NCI-H510A treated with DMSO at 0.1 percent for 48 hours (cell line): ENCODE results near the gene VIPR2.

Experiments
- DNase-seq: peaks from one replicate; lab custom pipeline; 2025; lab: John Stamatoyannopoulos, UW

VIPR2 gene

DNA sequence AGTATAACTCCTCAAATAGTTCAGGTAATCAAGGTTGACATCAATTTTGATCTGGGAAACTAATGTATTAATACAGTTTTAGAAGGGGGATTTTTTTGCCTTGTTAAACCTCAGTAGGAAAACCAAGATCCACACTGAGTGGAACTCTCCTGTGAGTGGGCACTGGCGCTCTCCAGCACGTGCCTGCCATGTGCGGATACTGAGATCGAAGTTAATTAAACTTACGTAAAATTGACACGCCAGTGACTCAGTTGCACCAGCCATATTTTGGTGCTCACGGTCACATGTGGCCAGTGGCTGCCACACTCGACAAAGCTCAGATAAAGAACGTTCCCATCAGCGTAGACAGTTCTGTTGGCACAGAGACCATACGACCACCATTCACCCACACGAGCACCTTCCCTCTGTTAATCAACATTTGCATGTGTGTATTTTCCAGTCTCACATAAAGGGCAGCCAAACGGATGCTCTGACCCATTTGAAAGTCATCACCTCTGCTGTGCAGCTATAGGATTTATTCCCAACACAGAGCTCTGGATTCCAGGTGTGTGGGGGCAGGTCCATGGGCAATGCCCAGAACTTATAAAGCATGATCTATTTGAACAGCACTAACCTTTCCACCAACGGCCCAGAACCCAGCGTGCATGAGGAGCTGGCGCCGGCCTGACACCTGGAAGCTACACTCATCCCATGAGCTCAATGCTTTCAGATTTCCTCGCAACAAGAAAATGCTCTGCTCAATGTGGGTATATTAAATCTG lies 77.7 kb downstream of the VIPR2 start:
- DNase-seq = no peak

DNA sequence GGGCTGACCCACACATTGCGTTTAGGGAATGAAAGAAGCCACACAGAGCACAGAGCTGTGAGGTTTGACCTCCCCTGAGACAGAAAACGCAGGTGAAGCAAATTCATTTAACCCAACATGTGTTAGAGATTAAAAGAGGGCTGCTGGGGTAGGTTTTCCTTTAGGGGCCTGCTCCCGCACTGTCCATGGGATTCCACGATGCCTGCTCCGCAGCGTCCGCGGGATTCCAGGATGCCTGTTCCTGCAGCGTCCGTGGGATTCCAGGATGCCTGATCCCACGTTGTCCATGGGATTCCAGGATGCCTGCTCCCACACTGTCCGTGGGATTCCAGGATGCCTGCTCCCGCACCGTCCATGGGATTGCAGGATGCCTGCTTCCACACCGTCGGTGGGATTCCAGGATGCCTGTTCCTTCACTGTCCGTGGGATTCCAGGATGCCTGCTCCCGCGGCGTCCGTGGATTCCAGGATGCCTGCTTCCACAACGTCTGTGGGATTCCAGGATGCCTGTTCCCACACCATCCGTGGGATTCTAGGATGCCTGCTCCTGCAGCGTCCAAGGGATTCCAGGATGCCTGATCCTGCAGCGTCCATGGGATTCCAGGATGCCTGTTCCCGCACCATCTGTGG lies 78.7 kb downstream of the VIPR2 start:
- DNase-seq = no peak

DNA sequence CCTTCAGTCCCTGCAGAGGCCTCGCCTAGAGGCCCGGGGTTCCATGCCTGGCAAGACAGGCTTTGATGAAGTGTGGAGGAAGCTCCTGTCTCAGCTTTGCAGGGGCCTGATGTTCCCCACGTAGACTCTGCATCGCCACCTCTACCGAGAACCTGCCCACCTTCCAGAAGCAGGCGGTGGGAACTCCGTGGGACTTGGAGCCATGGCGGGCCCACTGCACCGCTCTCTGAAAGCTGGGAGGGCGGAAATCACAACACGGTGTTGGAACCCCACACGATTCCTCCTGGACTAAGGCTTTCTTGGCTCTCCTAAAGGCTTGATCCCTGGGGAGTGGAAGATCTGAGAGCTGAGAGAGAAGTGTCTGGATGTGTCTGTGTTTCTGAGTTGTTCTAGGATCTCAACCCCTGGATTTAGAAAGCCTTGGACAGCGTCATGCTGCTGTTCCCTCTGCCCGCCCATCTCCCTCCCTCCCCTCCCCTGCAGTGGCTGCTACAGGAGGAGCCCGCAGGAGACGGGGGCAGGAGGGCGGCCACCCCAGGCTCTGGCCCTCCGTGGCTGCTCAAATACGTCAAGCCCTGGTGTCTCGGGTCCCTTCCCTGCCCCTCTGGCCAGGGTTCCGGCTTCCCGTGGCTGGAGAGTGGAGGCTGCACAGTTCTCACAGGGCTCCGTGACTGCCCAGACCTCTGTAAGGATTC lies 79.7 kb downstream of the VIPR2 start:
- DNase-seq = no peak

DNA sequence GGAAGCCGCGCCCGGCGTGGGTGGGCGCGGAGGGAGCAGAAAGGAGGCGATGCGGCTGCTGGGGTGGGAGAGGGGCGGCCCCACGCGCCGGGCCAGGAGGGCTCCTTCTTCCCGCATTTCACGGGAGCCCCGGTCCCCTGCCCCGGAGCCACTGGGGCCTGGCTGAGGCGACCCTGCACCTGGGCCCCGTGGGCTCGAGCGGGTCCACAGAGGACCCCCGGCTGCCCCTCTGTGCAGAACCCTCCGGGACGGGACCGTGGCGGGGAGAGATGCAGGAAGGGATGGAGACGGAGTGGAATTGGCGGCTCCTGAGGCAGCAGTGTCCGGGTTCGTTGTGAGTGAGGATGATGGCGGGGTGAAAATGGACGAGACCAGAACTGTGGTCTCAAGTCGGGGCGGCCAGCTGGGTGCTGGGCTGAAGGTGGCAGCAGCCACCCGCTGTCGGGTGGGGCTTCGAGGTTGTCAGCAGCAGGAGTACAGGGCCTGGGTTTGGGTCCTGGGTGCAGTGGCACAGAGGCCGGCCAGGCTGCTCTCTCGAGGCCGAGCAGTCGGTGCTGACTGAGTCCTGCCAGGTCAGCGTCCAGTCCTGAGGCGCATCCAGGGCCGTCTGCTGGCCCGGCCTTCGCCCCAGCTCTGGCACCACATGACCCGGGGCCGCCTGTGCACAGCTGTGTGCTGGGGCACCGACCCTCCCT lies 80.4 kb downstream of the VIPR2 start:
- no peak for DNase-seq

DNA sequence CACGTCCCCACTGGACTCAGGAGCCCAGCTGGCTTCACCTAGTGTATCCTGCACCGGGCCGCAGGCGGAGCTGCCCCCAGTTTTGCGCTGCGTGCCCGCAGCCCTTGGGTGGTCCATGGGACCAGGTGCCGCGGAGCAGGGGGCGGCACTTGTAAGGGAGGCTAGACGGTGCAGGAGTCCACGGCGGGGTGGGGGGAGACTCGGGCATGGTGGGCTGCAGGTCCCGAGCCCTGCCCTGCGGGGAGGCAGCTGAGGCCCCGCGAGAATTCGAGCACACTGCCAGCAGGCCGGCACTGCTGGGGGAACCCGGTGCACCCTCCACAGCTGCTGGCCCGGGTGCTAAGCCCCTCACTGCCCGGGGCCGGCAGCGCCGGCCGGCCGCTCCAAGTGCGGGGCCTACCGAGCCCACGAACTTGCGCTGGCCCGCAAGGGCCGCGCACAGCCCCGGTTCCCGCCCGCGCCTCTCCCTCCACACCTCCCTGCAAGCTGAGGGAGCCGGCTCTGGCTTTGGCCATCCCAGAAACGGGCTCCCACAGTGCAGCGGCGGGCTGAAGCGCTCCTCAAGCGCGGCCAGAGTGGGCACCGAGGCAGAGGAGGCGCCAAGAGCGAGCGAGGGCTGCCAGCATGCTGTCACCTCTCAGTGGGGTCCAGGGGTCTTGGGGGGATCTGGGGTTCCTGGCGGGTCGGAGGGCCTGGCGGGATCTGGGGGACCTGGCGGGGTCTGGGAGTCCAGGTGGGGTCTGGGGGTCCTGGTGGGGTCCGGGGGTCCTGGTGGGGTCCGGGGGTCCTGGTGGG lies 81.4 kb downstream of the VIPR2 start:
- no peak for DNase-seq

DNA sequence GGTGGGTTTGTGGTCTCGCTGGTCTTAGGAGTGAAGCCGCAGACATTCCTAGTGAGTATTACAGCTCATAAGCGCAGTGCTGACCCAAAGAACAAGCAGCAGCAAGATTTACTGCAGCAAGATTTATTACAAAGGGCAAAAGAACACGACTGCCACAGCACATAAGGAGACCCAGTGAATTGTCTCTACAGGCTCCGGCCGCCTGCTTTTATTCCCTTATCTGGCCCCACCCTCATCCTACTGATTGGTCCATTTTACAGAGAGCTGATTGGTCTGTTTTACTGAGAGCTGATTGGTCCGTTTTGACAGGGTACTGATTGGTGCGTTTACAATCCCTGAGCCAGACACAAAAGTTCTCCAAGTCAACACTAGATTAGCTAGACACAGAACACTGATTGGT lies 82.1 kb downstream of the VIPR2 start:
- DNase-seq = no peak

DNA sequence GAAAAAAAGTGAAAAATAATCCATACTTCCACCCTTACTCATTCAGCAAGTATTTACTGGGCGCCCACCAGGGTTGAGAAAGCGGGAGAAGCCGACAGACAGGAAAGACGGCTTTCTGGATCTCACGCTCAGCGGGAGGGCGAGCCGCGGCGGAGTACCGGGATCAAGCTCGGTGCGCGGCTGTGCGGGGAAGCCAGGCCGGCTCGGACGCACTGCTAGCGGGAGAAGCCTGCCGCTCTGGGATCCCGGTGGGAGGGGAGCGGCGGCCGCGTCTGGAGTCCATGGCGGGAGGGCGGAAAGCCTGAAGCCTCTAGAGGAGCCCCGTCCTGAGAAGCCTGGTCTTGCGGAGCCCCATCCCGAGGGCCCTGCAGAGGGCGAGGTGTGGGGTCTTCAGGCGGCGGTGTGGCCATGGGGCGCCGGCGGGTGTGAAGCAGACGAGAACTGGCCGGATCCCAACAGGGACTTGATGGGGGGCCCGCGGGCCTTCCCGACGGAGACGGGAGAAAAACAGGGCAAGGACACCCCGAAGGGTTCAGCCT lies 82.9 kb downstream of the VIPR2 start:
- no peak for DNase-seq

DNA sequence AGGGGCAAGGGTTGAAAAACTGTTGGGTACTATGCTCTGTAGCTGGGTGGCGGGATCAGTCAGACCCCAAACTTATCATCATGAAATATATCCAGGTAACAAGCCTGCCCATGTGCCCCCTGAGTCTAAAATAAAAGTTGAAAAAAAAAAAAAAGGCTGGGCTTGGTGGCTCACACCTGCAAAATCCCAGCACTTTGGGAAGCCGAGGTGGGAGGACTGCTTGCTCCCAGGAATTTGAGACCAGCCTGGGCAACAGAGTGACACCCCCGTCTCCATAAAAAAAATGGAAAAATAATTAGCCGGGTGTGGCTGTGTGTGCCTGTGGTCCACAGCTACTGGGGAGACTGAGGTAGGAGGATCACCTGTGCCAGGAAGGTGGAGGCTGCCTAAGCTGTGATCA lies 83.5 kb downstream of the VIPR2 start:
- no peak for DNase-seq

DNA sequence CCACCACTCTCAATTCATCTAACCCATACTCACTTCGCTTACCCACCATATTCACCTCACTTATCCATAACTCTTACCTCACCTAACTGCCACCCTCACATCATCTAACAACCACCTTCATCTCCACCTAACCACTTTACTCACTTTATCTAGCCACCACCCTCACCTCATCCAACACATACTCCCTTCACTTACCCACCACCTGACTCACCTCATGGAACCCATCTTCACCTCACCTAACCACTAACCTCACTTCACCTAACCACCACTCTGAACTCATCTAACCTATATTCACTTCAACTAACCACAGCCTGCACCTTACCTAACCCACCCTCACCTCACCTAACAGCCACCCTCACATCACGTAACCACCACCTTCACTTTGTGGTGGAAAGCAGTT lies 84.2 kb downstream of the VIPR2 start:
- DNase-seq = no peak

DNA sequence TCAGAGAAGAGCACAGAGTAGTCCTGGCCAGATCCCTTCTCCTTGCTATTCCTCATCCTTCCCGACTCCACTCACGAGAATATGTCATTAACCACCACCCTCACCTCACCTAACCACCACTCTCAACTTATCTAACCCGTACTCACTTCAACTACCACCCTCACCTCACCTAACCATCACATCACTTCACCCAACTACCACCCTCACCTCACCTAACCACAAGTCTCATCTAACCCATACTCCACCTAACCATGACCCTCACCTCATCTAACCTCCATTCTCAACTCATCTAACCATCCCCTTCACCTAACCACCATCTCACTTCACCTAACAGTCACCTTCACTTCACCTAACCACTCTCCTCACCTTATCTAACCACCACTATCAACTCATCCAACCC lies 85.0 kb downstream of the VIPR2 start:
- DNase-seq = no peak

DNA sequence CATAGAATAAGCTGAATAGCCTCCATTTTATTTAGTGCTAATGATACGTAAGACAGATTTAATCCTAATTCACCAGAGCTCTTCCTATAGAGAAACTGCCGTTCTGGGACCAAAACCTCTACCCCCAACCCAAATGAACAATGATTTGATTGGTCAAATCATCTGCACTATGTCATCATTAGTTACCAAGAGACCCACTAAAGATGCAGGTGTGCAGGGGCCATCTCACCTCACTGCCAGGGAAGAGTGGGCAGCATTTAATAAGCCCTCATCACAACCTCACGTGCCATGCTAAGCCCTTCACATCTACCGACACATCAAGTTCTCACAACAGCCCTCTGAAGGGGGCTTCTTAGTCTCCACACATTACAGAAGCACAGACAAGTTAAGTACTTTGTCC lies 87.0 kb downstream of the VIPR2 start:
- DNase-seq = no peak

DNA sequence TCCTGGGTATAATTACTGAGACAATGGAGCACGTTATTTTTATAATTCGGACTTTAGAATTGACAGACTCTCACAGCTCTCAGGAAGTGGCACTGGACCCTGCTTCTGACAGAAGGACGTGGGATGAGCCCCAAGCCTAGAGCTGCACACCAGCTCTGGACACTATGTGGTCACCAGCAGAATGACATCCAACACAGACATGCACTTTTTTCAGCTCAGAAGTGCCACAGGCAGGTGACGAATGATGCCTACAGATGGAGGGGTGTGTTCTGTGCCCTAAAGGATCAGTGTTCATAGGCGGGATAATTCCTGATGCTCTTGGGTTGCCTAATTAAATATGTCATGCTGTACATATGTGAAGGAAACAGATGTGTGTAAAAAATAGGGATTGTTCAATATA lies 87.9 kb downstream of the VIPR2 start:
- DNase-seq = no peak

DNA sequence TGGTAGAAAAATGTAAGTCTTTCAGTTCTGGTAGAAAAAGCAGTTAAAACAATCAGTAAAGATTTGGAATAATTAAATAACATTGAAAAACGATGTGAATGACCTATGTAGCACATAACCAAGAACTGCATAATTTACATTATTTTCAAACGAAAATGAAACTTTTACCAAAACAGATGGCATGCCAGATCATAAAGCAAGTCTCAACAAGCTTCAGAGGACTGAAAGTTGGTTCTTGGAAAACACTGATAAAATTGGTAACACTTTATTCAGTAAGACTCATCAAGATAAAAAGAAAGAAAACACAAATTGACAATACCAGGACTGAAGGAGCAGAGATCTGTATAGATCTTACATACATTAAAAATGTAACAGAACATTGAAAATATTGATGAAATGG lies 92.8 kb downstream of the VIPR2 start:
- DNase-seq = no peak

DNA sequence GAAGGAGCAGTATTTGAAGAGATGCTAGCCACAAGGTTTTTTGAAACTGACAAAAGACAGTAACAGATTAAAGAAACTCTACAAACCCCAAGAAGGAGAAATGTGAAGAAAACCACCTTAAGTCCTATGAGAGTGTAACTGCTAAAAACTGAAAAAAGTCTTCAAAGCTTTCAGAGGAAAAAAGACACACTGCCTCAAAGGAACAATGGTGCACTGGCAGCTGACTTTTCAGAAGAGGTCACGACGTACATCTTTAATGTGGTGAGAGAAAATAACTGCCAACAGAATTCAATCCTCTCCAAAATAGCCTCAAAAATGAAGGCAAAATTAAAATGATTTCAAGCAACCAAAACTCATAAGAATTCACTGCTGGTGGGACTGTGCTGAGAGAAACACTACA lies 94.0 kb downstream of the VIPR2 start:
- DNase-seq = no peak

DNA sequence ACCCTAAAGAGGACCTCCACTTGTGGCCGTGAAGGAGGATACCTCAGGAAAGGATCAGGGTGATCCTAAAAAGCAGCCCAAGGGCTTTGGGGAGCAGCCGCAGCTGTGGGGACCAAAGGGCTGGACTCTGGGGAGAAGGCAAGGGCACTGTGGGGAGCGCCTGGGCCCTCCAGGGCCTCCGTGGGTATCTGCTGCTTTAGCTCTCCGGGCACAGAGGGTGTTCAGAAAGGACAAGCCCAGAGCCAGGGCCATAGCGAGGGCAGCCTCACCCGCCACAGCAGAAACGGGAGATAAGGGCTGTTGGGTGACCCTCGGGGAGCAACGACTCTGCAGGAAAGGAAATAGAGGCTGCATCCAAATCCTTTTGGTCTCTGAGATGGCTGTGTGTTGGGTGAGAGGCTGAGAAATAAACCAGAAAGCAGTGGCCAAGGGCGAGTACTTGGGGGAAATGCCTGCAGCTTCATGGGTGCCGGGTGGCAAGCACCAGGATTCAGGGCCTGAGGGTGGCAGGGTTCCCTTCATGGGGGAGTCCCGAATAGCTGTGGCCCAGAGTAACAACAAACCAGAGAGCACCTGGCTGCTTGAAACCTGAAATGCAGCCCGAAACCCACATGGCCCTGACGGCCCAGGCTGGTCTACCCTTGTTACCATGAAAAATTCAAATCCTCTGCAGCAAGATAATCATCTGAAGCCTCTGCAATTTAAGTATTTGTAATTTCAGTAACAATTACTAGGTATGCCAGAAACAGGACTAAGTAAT lies 95.2 kb downstream of the VIPR2 start:
- DNase-seq = no peak

DNA sequence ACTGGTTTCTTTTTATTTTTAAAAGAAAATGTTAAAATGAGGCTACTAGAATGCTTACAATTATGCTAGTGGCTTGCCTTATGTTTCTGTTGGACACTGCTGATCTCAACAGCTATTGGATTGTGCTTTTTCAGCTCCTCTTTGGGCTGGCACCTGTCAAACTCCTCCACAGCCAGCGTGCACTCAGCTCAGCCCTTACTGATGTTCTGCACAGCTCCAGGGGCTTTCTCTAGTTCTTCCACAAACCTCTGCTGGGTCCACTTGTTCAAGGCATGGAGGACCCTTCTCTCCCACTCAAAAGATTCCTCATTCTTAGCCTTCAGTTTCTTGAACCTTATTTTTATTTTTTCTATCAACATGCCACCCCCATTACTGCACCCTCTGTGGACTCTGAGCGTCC lies 96.0 kb downstream of the VIPR2 start:
- DNase-seq = no peak

DNA sequence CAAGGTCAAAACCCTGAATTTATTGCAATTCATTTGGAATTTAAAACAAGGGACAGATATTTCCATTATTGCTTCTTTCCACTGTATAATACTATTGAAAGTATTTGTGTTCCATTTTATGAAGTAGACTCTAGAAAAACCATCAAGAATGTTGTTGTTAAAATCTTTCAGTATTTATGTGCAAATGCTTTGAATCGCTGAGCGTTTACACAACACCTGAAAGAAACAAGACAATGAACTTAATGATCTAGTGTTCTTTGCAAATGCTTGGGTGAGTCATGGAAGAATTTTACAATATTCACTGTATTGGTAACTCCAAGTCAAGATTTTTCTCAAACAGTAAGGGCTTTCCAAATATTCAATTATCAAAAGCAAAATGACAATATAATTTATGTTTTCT lies 97.1 kb downstream of the VIPR2 start:
- no peak for DNase-seq

DNA sequence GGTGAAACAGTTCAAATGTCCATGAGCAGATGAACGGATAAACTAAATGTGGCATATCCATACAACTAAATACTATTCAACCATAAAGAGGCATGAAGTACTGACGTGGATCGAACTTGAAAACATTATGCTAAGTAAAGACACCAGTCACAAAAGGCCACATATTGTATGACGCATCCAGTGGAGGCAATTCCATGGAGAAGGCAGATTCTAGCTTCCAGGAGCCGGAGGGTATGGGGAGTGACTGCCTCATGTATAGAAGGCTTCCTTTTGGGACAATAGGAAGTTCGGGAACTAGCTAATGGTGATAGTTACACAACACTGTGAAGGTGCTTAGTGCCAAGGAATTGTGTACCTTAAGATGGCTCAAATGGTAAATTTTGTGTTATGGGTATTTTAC lies 98.4 kb downstream of the VIPR2 start:
- no peak for DNase-seq

DNA sequence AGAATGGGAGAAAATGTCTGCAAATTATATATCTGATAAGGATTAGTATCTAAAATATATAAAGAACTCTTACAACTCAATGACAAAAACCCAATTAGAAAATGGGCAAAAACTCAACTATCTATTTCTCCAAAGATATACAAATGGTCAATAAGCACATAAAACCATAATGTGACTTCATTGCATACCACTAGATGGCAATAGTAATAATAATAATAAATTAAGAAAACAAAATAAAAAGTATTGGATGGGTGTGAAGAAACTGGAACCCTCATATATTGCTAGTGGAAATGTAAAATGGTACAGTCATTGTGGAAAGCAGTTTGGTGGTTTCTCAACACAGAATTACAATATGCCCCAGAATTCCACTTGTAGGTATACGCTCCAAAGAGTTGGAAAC lies 98.8 kb downstream of the VIPR2 start:
- no peak for DNase-seq

DNA sequence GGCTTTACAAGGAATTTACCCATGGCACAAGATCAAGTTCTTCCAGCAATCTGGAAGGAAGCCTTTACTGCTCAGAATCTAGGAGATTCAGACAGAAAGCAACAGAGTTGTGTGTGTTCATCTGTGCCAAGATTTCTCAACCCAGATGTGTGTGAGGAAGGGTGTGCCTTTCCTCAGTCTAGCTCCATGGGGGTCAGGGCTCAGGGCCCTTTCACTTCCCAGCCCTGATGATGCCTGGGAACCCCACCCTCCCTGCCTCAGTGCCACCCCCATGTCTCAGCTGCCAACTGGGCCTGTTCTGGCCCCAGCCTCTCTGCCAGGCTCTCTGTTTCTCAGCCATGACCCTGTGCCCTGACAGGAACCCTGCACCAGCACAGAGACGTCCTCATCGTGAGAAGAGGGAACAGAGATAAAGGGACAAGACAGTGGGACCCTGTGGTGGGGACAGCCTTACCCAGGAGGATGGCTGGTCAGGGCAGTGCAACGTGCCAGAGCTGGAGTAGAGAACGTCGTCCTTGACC lies 102.0 kb downstream of the VIPR2 start:
- no peak for DNase-seq

DNA sequence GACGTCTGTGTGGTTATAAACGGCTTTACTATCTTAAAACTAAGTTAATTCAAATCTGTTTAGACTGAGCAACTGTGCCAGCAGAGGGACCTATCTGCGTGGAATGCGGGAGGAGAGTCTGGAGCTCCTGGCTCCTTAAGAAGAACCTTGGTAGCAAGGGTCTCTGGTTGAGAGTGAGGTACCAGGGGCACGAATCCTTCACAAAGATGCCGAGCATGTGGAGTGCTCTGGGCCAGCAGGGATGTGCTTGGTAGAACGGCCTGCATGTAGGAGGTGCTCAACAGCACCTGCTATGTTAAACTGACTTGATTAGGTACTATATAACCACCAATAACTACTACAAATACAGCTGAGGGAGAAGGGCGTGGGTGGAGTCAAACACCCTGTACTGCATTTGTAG lies 102.6 kb downstream of the VIPR2 start:
- DNase-seq = no peak
